ENCODE results near the gene SPPL3. TPM values are rescaled to one million over a fixed set of nuclear protein-coding genes. Genes with fewer than 3 reads are reported as not detected.

SPPL3 gene
- total and polyA plus RNA-seq, 10 donors: 9.0 to 76.9 (median 44.0) TPM

DNA sequence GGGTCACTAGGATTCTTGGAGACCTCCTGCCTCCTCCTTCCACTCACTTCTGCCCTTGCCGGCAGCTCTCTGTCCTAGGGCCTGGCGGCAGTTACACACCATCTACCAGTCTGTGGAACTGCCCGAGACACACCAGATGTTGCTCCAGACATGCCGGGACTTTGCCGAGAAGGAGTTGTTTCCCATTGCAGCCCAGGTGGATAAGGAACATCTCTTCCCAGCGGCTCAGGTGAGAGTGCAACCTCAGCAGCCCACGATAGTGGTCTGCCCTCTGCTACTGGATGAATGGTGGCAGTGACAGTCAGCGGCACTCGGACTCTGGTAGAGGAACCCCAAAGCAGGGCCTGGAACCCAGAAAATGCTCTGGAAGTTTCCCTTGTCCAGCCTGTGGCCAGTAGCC lies 177.2 kb downstream of the SPPL3 start:
- WGBS, 5 donors: 84 to 94% (median 90%) methylated on average over 5 to 9 of the region's 9 CpGs
- H3K27ac ChIP-seq: peak overlapping the region in 1 of 8 donors; percentile 90
- H3K4me3 ChIP-seq: peak overlapping the region in 3 of 8 donors; percentile 70 to 89 (median 72)
- TF ChIP-seq CTCF (IDR thresholded peaks at IDR 0.05 in 8 of 11, conservative IDR thresholded peaks at IDR 0.05 in 3 of 11): no peak
- TF ChIP-seq POLR2A (IDR thresholded peaks at IDR 0.05): no peak
- no peak for TF ChIP-seq POLR2AphosphoS5 (IDR thresholded peaks at IDR 0.05)
- H3K27me3 ChIP-seq (replicated peaks in 1 of 7): no peaks in the 10 kb centered on the region
- intact Hi-C loops (cut with DNase I; ENCODE audit: low total_unique reads): loop anchor here (10.0 kb wide), 1 partner anchor 238 kb away; no protein-coding TSS in a partner anchor
- H3K4me1 ChIP-seq: peaks cover 6 to 42% (median 24%) of the 10 kb centered on the region in 6 donors
- DNase-seq: peak; percentile 62
- peaks cover 0 to 73% (median 27%) of the 10 kb centered on the region in 6 donors for H3K36me3 ChIP-seq
- H3K9me3 ChIP-seq: no peaks in the 10 kb centered on the region

DNA sequence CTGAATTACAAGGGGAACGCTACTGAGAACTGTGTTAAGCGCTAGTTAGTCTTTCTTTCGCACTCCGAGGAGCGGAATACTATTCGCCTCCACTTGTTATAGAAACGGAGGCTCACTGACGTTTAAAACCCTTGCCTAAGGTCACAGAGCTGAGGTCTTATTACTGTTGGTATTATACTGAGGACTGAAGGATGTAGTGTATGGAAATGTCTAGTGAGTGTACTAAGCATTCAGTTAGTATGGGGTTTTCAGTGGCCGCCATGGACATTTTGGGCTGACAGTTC lies 177.7 kb downstream of the SPPL3 start:
- intact Hi-C loops (cut with DNase I; ENCODE audit: low total_unique reads): loop anchor here (10.0 kb wide), 1 partner anchor 238 kb away; no protein-coding TSS in a partner anchor
- 75 to 93% (median 85%) methylated on average over 9 of the region's 9 CpGs for WGBS, 5 donors
- H3K9me3 ChIP-seq: no peaks in the 10 kb centered on the region
- peak overlapping the region in 6 of 8 donors; percentile 82 to 90 (median 86) for H3K27ac ChIP-seq
- TF ChIP-seq POLR2AphosphoS5 (IDR thresholded peaks at IDR 0.05): no peak
- no peak for TF ChIP-seq POLR2A (IDR thresholded peaks at IDR 0.05)
- no peak for TF ChIP-seq CTCF (IDR thresholded peaks at IDR 0.05 in 8 of 11, conservative IDR thresholded peaks at IDR 0.05 in 3 of 11)
- H3K4me1 ChIP-seq: peaks cover 6 to 47% (median 28%) of the 10 kb centered on the region in 6 donors
- no peaks in the 10 kb centered on the region for H3K27me3 ChIP-seq (replicated peaks in 1 of 7)
- DNase-seq: no peak
- H3K36me3 ChIP-seq: peaks cover under 1 to 77% (median 29%) of the 10 kb centered on the region in 6 donors
- H3K4me3 ChIP-seq: peak overlapping the region; percentile 59 to 91 (median 71)

GRCh38 chr12:120725659-120726509 lies 178.3 kb downstream of the SPPL3 start, which contains the start of gene ACADS:
TSS of gene ACADS (plus strand) at chr12:120725826. CDS start at chr12:120725886, 60 bp downstream.
- peaks cover 6 to 53% (median 29%) of the 10 kb centered on the region in 6 donors for H3K4me1 ChIP-seq
- peak within 1 kb of the TSS; percentile 59 to 91 (median 71) for H3K4me3 ChIP-seq
- peak; percentile 98 for DNase-seq
- 6 to 13% (median 9%) methylated on average over 32 to 66 of the region's 66 CpGs for WGBS, 5 donors
- H3K36me3 ChIP-seq: peaks cover 6 to 77% (median 32%) of the 10 kb centered on the region in 6 donors
- intact Hi-C loops (cut with DNase I; ENCODE audit: low total_unique reads): loop anchor here (10.0 kb wide), 1 partner anchor 239 kb away; no protein-coding TSS in a partner anchor
- TF ChIP-seq POLR2AphosphoS5 (IDR thresholded peaks at IDR 0.05) (peak; percentile 85 to 92 (median 89)), CTCF (IDR thresholded peaks at IDR 0.05 in 8 of 11, conservative IDR thresholded peaks at IDR 0.05 in 3 of 11) (peak in 3 of 11 experiments; percentile 12 to 46 (median 27)), POLR2A (IDR thresholded peaks at IDR 0.05) (peak in 1 of 3 donors; percentile 16)
- no peaks in the 10 kb centered on the region for H3K9me3 ChIP-seq
- peak within 1 kb of the TSS; percentile 57 to 90 (median 84) for H3K27ac ChIP-seq
- no peaks in the 10 kb centered on the region for H3K27me3 ChIP-seq (replicated peaks in 1 of 7)
